ENCODE data around the gene OLA1.

The OLA1 gene

GRCh38 chr2:174174741-174175140, 73.6 kb downstream of the OLA1 start:
- no peak for DNase-seq

GRCh38 chr2:174172802-174173355, 75.5 kb downstream of the OLA1 start:
- no peak for DNase-seq

- DNase-seq = no peak
Measured at GRCh38 chr2:174171686-174172445, 76.5 kb downstream of the OLA1 start.

GRCh38 chr2:174169372-174169771, 79.0 kb downstream of the OLA1 start:
- no peak for DNase-seq

GRCh38 chr2:174166261-174166660, 82.1 kb downstream of the OLA1 start:
- no peak for DNase-seq

- no peak for DNase-seq
Measured at GRCh38 chr2:174161490-174161889, 86.8 kb downstream of the OLA1 start.

GRCh38 chr2:174158003-174158402, 90.3 kb downstream of the OLA1 start:
- peak; percentile 22 for DNase-seq

GRCh38 chr2:174157053-174157452, 91.3 kb downstream of the OLA1 start:
- no peak for DNase-seq

GRCh38 chr2:174153757-174154680, 94.3 kb downstream of the OLA1 start:
- no peak for DNase-seq

- no peak for DNase-seq
Measured at GRCh38 chr2:174149530-174149929, 98.8 kb downstream of the OLA1 start.

GRCh38 chr2:174148833-174149232, 99.5 kb downstream of the OLA1 start:
- DNase-seq = no peak

GRCh38 chr2:174145827-174146226, 102.5 kb downstream of the OLA1 start:
- DNase-seq = no peak

GRCh38 chr2:174142290-174142689, 106.0 kb downstream of the OLA1 start:
- DNase-seq = no peak

GRCh38 chr2:174138161-174138560, 110.2 kb downstream of the OLA1 start:
- no peak for DNase-seq

GRCh38 chr2:174135981-174136380, 112.4 kb downstream of the OLA1 start:
- DNase-seq = no peak

GRCh38 chr2:174125090-174125489, 123.2 kb downstream of the OLA1 start:
- no peak for DNase-seq

GRCh38 chr2:174124181-174124580, 124.2 kb downstream of the OLA1 start:
- no peak for DNase-seq

- no peak for DNase-seq
Measured at GRCh38 chr2:174122185-174122584, 126.1 kb downstream of the OLA1 start.

- no peak for DNase-seq
Measured at GRCh38 chr2:174121612-174122011, 126.7 kb downstream of the OLA1 start.

GRCh38 chr2:174121175-174121574, 127.2 kb downstream of the OLA1 start:
- DNase-seq = no peak

GRCh38 chr2:174120346-174120745, 128.0 kb downstream of the OLA1 start:
- peak; percentile 53 for DNase-seq

GRCh38 chr2:174117951-174118930, 130.1 kb downstream of the OLA1 start:
- no peak for DNase-seq

Data from stimulated activated CD4-positive, alpha-beta T cell treated with anti-CD3 and anti-CD28 coated beads, Interleukin-15, amount 100 ng/mL, for 24 hours (primary cell).